DOHH2 (cell line): Measurements from ENCODE around the gene NFIA.

Experiments
- CTCF ChIP-seq: fragments of 200-600 bp; sonication (generic); IDR thresholded peaks from one replicate; pipeline ENCODE4 v1.5.1; 2014; ENCODE audit warnings: antibody characterized with exemption, mild to moderate bottlenecking, low read depth, low read length; ENCODE audit not compliant: poor library complexity, severe bottlenecking
- EZH2phosphoT487 ChIP-seq: fragments of 200-600 bp; sonication (generic); IDR thresholded peaks from 2 replicates; pipeline ENCODE4 v1.6.1; 2017; ENCODE audit warnings: borderline replicate concordance, mild to moderate bottlenecking, antibody characterized with exemption, low read length, moderate library complexity, mixed read lengths

GRCh38 chr1:61279570-61279969 lies 197.2 kb downstream of the NFIA start:
- TF ChIP-seq CTCF (no peak), EZH2phosphoT487 (no peak)
